HuH-7 (cell line): ENCODE measurements around the gene DYNC1H1.

Experiments
- DNase-seq: peaks from one replicate; pipeline ENCODE4 v3.0.0; 2011; ENCODE audit warnings: low spot score

Gene DYNC1H1

GRCh38 chr14:102035914-102036313, 71.5 kb downstream of the DYNC1H1 start:
- DNase-seq: no peak

- DNase-seq: no peak
These were observed 73.3 kb downstream of the DYNC1H1 start for GRCh38 chr14:102037686-102038085.

GRCh38 chr14:102039157-102039556, 74.8 kb downstream of the DYNC1H1 start:
- no peak for DNase-seq

- no peak for DNase-seq
These were observed 75.8 kb downstream of the DYNC1H1 start for GRCh38 chr14:102040153-102040552.

- DNase-seq: no peak
These were observed 78.3 kb downstream of the DYNC1H1 start for GRCh38 chr14:102042699-102043098.

GRCh38 chr14:102043251-102044025, 79.1 kb downstream of the DYNC1H1 start:
- DNase-seq: no peak

- DNase-seq: no peak
These were observed 80.2 kb downstream of the DYNC1H1 start for GRCh38 chr14:102044566-102044965.

- DNase-seq: peak; percentile 74
These were observed 82.2 kb downstream of the DYNC1H1 start for GRCh38 chr14:102046337-102047278.

- DNase-seq: no peak
These were observed 83.6 kb downstream of the DYNC1H1 start for GRCh38 chr14:102047808-102048540.

GRCh38 chr14:102049258-102050025, 85.1 kb downstream of the DYNC1H1 start:
- DNase-seq: no peak

GRCh38 chr14:102050026-102050405, 85.6 kb downstream of the DYNC1H1 start:
- DNase-seq: no peak

- no peak for DNase-seq
These were observed 86.3 kb downstream of the DYNC1H1 start for GRCh38 chr14:102050625-102051024.

GRCh38 chr14:102052522-102052921, 88.1 kb downstream of the DYNC1H1 start:
- no peak for DNase-seq

- DNase-seq: no peak
These were observed 91.0 kb downstream of the DYNC1H1 start for GRCh38 chr14:102055181-102055901.

GRCh38 chr14:102056694-102057442, 92.5 kb downstream of the DYNC1H1 start:
- no peak for DNase-seq

- no peak for DNase-seq
These were observed 93.2 kb downstream of the DYNC1H1 start for GRCh38 chr14:102057480-102058114.

GRCh38 chr14:102058146-102058545, 93.8 kb downstream of the DYNC1H1 start:
- no peak for DNase-seq

- no peak for DNase-seq
These were observed 94.6 kb downstream of the DYNC1H1 start for GRCh38 chr14:102058961-102059360.

GRCh38 chr14:102063109-102063807, 98.9 kb downstream of the DYNC1H1 start:
- DNase-seq: peak; percentile 77
